ENCODE data around the gene PLEKHG4B. TPM values are rescaled to one million over a fixed set of nuclear protein-coding genes. Genes with fewer than 3 reads are reported as not detected.

PLEKHG4B gene
- total and polyA plus RNA-seq, 7 donors = 0.01 TPM; not detected in 6

DNA sequence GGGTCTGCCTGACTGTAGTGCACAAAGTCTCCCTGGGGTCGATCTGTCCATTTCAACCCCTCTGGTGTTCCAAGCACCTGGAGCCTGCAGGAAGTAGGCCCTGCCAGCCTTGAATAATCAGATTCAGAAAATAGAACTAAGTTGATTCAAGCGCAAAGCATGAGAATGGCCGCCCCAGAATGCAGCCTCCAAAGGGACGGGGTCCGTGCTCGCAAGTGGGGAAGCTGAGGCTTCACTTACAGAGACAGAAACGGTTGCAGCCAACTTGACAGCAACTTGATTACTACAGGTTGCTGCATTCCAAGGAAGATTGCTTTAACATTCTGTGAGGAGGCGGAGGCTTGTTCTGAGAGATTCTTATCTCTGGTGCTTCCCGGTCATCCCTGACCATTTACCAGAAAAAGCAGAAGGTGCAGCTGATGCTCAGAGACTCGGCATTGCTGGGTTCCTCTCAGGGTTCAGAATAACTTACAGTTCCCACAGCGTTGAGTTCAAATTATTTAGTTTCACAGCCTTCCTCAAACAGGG is 84.4 kb downstream of the PLEKHG4B start:
- Histone ChIP-seq H3K36me3 (ENCODE audit: insufficient read depth in 1 of 2, low read depth in 1 of 2) (no peaks in the 10 kb centered on the region), H3K4me1 (no peaks in the 10 kb centered on the region), H3K9me3 (no peaks in the 10 kb centered on the region), H3K27ac (no peak overlapping the region), H3K4me3 (no peak overlapping the region), H3K27me3 (ENCODE audit: insufficient read depth in 3 of 3, low read length in 2 of 3) (peaks cover 0 to 12% (median 0%) of the 10 kb centered on the region in 3 donors)
- 75 to 80% (median 75%) methylated on average over 11 of the region's 11 CpGs for WGBS, 3 donors
- DNase-seq (peak in 1 of 2 donors; percentile 28), ATAC-seq (no peak)
- intact Hi-C loops (cut with DNase I) = no loop called here
- TF ChIP-seq, protein P1, sequence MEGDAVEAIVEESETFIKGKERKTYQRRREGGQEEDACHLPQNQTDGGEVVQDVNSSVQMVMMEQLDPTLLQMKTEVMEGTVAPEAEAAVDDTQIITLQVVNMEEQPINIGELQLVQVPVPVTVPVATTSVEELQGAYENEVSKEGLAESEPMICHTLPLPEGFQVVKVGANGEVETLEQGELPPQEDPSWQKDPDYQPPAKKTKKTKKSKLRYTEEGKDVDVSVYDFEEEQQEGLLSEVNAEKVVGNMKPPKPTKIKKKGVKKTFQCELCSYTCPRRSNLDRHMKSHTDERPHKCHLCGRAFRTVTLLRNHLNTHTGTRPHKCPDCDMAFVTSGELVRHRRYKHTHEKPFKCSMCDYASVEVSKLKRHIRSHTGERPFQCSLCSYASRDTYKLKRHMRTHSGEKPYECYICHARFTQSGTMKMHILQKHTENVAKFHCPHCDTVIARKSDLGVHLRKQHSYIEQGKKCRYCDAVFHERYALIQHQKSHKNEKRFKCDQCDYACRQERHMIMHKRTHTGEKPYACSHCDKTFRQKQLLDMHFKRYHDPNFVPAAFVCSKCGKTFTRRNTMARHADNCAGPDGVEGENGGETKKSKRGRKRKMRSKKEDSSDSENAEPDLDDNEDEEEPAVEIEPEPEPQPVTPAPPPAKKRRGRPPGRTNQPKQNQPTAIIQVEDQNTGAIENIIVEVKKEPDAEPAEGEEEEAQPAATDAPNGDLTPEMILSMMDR (IDR thresholded peaks at IDR 0.05) = no peak

DNA sequence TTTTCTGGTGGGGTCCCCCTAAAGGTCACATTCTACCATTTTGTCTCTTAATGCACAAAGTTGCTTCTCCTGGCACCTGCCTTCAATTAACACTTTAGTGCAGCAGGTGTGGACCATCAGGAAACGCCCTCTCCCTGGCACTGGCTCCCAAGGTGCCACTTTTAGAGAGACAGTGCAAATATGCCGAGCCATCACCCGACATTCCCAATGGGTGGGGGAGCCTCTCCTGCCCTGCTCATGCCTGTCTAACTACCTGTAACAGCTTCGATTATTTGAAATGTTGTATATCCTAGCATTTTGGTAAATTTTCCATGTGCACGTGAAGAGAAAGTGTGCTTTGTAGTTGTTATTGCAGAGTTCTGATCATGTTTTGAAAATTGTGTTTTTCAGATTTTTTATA is 86.1 kb downstream of the PLEKHG4B start:
- Histone ChIP-seq H3K36me3 (ENCODE audit: insufficient read depth in 1 of 2, low read depth in 1 of 2) (no peaks in the 10 kb centered on the region), H3K9me3 (no peaks in the 10 kb centered on the region), H3K27ac (no peak overlapping the region), H3K4me1 (no peaks in the 10 kb centered on the region), H3K4me3 (no peak overlapping the region), H3K27me3 (ENCODE audit: insufficient read depth in 3 of 3, low read length in 2 of 3) (peaks cover 0 to under 1% (median 0%) of the 10 kb centered on the region in 3 donors)
- intact Hi-C loops (cut with DNase I) = no loop called here
- ATAC-seq (no peak), DNase-seq (no peak)
- TF ChIP-seq, protein P1 (IDR thresholded peaks at IDR 0.05) = no peak
- 58 to 70% (median 70%) methylated on average over 5 of the region's 5 CpGs for WGBS, 3 donors

DNA sequence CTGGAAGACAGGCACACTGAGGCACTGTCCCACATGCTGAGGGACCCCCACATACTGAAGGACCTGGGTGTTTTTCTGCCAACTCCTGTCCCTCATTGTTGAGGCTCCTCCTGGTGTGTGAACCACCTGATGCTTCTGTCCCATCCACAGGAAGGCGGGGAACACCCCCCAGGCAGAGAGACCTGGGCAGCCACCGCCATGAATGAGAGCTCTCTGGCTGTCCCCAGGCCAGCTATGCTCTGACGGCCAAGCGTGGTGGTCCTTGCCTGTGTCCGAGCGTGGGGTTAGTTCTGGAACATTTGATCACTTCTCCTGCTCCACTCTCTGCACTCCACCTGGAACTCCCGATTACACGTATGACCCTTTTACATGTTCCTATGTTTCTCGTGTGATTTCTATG is 87.4 kb downstream of the PLEKHG4B start:
- TF ChIP-seq, protein P1 (IDR thresholded peaks at IDR 0.05) = no peak
- Histone ChIP-seq H3K4me3 (no peak overlapping the region), H3K27me3 (ENCODE audit: insufficient read depth in 3 of 3, low read length in 2 of 3) (no peaks in the 10 kb centered on the region), H3K4me1 (no peaks in the 10 kb centered on the region), H3K9me3 (no peaks in the 10 kb centered on the region), H3K27ac (no peak overlapping the region), H3K36me3 (ENCODE audit: insufficient read depth in 1 of 2, low read depth in 1 of 2) (no peaks in the 10 kb centered on the region)
- WGBS, 3 donors = 85 to 95% (median 89%) methylated on average over 9 of the region's 9 CpGs
- ATAC-seq (no peak), DNase-seq (no peak)
- intact Hi-C loops (cut with DNase I) = no loop called here

DNA sequence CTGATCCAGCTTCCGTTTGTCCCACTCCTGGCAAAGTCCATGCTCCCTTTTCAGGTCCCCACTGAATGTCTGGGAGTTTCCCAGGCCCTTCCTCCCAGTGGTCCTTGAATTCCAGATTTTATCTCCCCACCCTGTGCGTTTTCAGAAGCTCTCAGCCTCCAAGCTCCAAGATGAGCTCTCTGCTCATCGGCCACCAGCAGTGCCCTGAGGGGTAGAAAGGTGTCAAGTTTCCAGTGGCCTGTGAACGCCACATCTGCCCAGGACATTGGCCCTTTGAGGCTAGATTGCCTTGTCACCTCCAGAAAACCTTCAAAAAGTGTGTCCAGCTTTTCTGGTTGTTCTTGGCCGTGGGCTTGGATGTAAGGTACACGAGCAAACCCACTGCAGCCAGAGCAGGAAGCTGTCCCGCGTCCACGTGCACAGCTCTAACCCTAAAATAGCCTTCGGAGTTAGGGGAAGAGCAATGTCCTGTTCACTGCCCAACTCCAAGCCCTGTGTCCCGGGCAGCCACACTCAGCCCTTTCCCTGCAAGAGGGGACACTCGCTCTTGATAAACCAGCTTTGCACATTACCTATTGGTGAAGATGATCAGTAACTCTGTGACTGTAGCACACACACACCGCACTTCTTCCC is 88.4 kb downstream of the PLEKHG4B start:
- H3K27me3 ChIP-seq (ENCODE audit: insufficient read depth in 3 of 3, low read length in 2 of 3) = no peaks in the 10 kb centered on the region
- H3K9me3 ChIP-seq = no peaks in the 10 kb centered on the region
- intact Hi-C loops (cut with DNase I) = no loop called here
- H3K4me3 ChIP-seq = no peak overlapping the region
- DNase-seq (peak in 1 of 2 donors; percentile 41), ATAC-seq (peak in 3 of 4 donors; percentile 60 to 87 (median 87))
- 39 to 42% (median 40%) methylated on average over 13 of the region's 13 CpGs for WGBS, 3 donors
- no peak overlapping the region for H3K27ac ChIP-seq
- no peaks in the 10 kb centered on the region for H3K36me3 ChIP-seq (ENCODE audit: insufficient read depth in 1 of 2, low read depth in 1 of 2)
- TF ChIP-seq, protein P1 (IDR thresholded peaks at IDR 0.05) = no peak
- H3K4me1 ChIP-seq = no peaks in the 10 kb centered on the region
